ENCODE data around the gene SLC25A1. TPM values are rescaled to one million over a fixed set of nuclear protein-coding genes. Genes with fewer than 3 reads are reported as not detected.

Gene SLC25A1
- total and polyA plus RNA-seq, 2 of the 8 experiments (the other 6 are each of a cell fraction or from before 2014, with no cell fraction given) = 110 to 148 TPM

DNA sequence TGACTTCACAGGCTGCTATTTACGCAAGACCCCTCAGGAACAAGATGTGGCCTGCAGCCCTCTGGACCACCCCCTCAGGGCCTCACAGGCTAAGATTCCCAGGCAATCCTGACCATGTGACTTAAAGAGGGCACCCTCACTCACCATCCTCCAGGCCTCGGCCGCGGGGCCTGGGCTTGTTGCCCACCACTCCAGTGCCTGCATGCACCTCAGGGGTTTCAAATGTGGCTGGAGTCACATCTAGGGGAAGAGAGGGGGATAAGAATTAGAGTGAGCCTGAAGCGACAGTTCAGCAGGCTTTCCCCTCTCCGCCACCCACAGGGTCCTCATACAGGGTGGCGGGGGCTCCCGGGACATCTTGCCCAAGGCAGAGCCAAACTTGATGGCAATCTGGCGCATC is 36.1 kb downstream of the SLC25A1 start:
- no peak for TF ChIP-seq KDM4A (IDR thresholded peaks at IDR 0.05; ENCODE audit: low read depth, low read length, severe bottlenecking)
- Histone ChIP-seq H3K23me2 (ENCODE audit: low read depth, low read length) (peaks cover 5% of the 10 kb centered on the region; the same call in 1 of the 2 replicates), H4K91ac (replicated peaks; ENCODE audit: insufficient read length, low read length) (no peak overlapping the region), H3K79me1 (ENCODE audit: low read depth, low read length) (no peaks in the 10 kb centered on the region; the same call in 1 of the 2 replicates), H3K79me2 (ENCODE audit: control insufficient read depth in 1 of 2, insufficient read depth in 2 of 2, low read length in 2 of 2) (peaks cover 0 to 10% of the 10 kb centered on the region in 2 experiments; a peak in 2 of 4 replicates), H4K5ac (ENCODE audit: insufficient read length, low read depth, low read length) (no peak overlapping the region), H2BK5ac (ENCODE audit: low read depth, low read length) (no peak overlapping the region), H4K20me1 (replicated peaks in 1 of 2; ENCODE audit: control insufficient read depth in 1 of 2, insufficient read depth in 2 of 2, low read length in 2 of 2) (peaks cover 2 to 3% of the 10 kb centered on the region in 2 experiments), H3K36me3 (ENCODE audit: control insufficient read depth in 2 of 4, insufficient read depth in 4 of 4, low read length in 3 of 4) (peaks cover 8 to 27% (median 23%) of the 10 kb centered on the region in 4 experiments; a peak in 6 of 8 replicates), H3K9ac (replicated peaks in 1 of 4; ENCODE audit: extremely low read depth in 1 of 4, low read depth in 3 of 4, low read length in 3 of 4) (no peak overlapping the region), H3K27me3 (replicated peaks in 1 of 4; ENCODE audit: control insufficient read depth in 3 of 4, extremely low read depth in 1 of 4, insufficient read depth in 3 of 4, low read length in 3 of 4) (peaks cover 1 to 13% (median 7%) of the 10 kb centered on the region in 4 experiments; a peak in 6 of 7 replicates), H2AFZ (ENCODE audit: low read length) (no peak overlapping the region), H4K8ac (ENCODE audit: extremely low read depth, insufficient read depth, low read length) (no peak overlapping the region), H3K4ac (replicated peaks; ENCODE audit: insufficient read length, low read depth, low read length) (no peak overlapping the region), H3K14ac (ENCODE audit: insufficient read length) (no peak overlapping the region), H2BK120ac (replicated peaks; ENCODE audit: low read depth, low read length) (no peak overlapping the region), H2BK12ac (ENCODE audit: low read depth, low read length) (no peak overlapping the region), H2BK15ac (ENCODE audit: low read length) (no peak overlapping the region), H3K4me1 (replicated peaks in 1 of 4; ENCODE audit: control insufficient read depth in 3 of 4, insufficient read depth in 4 of 4, low read length in 3 of 4) (peaks cover 0 to 10% (median 3%) of the 10 kb centered on the region in 4 experiments; a peak in 5 of 7 replicates), H2BK20ac (ENCODE audit: low read length) (no peak overlapping the region), H3K4me2 (ENCODE audit: insufficient read depth in 1 of 2, low read depth in 2 of 2, low read length in 2 of 2) (no peak overlapping the region), H3K23ac (ENCODE audit: insufficient read length) (no peak overlapping the region), H3K18ac (ENCODE audit: extremely low read depth, low read length) (no peak overlapping the region), H3K56ac (replicated peaks; ENCODE audit: insufficient read length, low read depth, low read length) (no peak overlapping the region), H3K9me3 (ENCODE audit: insufficient read depth in 2 of 2, low read depth in 1 of 2, low read length in 1 of 2) (no peaks in the 10 kb centered on the region), H3K4me3 (ENCODE audit: extremely low read depth in 1 of 4, insufficient read depth in 2 of 4, low read depth in 3 of 4, low read length in 4 of 4) (no peak overlapping the region), H3K27ac (ENCODE audit: low read depth, low read length) (no peak overlapping the region), H2AK5ac (ENCODE audit: low read depth, low read length) (no peak overlapping the region)
- FAIRE-seq (no peak), DNase-seq (ENCODE audit: low read depth in 1 of 2, low spot score in 2 of 2) (no peak)
- WGBS, 2 experiments (ENCODE audit: extremely low coverage in 1 of 2, insufficient coverage in 1 of 2, insufficient read length in 1 of 2, insufficient replicate concordance in 2 of 2, low coverage in 1 of 2, low lambda C conversion rate in 2 of 2, missing lambda C conversion rate in 1 of 2) = 97% methylated on average over 8 of the region's 9 CpGs; no CpG with 5 or more reads in 1 of the 2 experiments
- ChIA-PET CTCF (ENCODE audit: partially characterized antibody) (interaction anchor here (1.2 to 1.3 kb wide), 2 partner anchors 10 to 16 kb away, joined by 3 to 4 read pairs; partner anchors contain the start of gene TSSK2), POLR2A (ENCODE audit: partially characterized antibody) (interaction anchor here (1.4 to 3.4 kb wide), 2 partner anchors 9 to 20 kb away, joined by 4 to 24 read pairs; partner anchors contain the start of genes DGCR2 and TSSK2)

Measured in H1 (cell line).